Thymus (tissue), 11 donors: Measurements from ENCODE around the gene CD160. TPM values are rescaled to one million over a fixed set of nuclear protein-coding genes. Genes with fewer than 3 reads are reported as not detected.
"Not testable (repeated sequence)": the region's sequence is repeated elsewhere in the genome, so short reads cannot be mapped to it uniquely, and the experiment has no call there.

Experiments
- DNase-seq, 9 donors: peaks; one replicate each; pipeline ENCODE4 v3.0.0-alpha.2; 2013; ENCODE audit warnings: low spot score in 9 of 9, low read depth in 6 of 9, missing footprints in 1 of 9
- H3K27ac ChIP-seq, 2 donors: one replicate each; pipeline ENCODE4 v1.5.1; 2013; ENCODE audit warnings: control low read depth in 1 of 2, low read depth in 1 of 2, low read length in 1 of 2, mild to moderate bottlenecking in 1 of 2, moderate library complexity in 1 of 2
- H3K27me3 ChIP-seq, 2 donors: one replicate each; pipeline ENCODE4 v1.5.1; 2013; ENCODE audit warnings: low read length in 1 of 2; ENCODE audit not compliant: control insufficient read depth in 2 of 2, insufficient read depth in 1 of 2
- H3K36me3 ChIP-seq, 2 donors: one replicate each; pipeline ENCODE4 v1.5.1; 2013; ENCODE audit warnings: low read length in 1 of 2, mild to moderate bottlenecking in 1 of 2, moderate library complexity in 1 of 2; ENCODE audit not compliant: control insufficient read depth in 2 of 2, insufficient read depth in 2 of 2
- H3K4me1 ChIP-seq, 2 donors: one replicate each; pipeline ENCODE4 v1.5.1; 2013; ENCODE audit warnings: low read length in 2 of 2; ENCODE audit not compliant: control insufficient read depth in 2 of 2, insufficient read depth in 2 of 2
- H3K4me3 ChIP-seq, 2 donors: one replicate each; pipeline ENCODE4 v1.5.1; 2013; ENCODE audit warnings: low read length in 2 of 2, control low read depth in 1 of 2, mild to moderate bottlenecking in 1 of 2
- H3K9me3 ChIP-seq, 2 donors: one replicate each; pipeline ENCODE4 v1.5.1; 2013; ENCODE audit warnings: low read length in 1 of 2, mild to moderate bottlenecking in 1 of 2; ENCODE audit not compliant: control insufficient read depth in 2 of 2, insufficient read depth in 1 of 2
- WGBS: extraction: QIAGEN DNeasy Blood & Tissue Kit; methylation state at CpG from one replicate; pipeline ENCODE4 v1.1.7; 2013; 5-methylcytosine and 5-hydroxymethylcytosine counted together
- polyA plus RNA-seq: library from polyadenylated mRNA; stranded (reverse); fragments of 200-250 nt; gene quantifications from one replicate; pipeline ENCODE4 v1.2.3, GENCODE V29; 2013
- total RNA-seq: library from RNA; stranded (reverse); fragments of 120-200 nt; gene quantifications from one replicate; pipeline ENCODE4 v1.2.4, GENCODE V29; 2013
- donor health status: healthy.

The CD160 gene
- total and polyA plus RNA-seq, 2 donors: 0.25 to 0.76 TPM

DNA sequence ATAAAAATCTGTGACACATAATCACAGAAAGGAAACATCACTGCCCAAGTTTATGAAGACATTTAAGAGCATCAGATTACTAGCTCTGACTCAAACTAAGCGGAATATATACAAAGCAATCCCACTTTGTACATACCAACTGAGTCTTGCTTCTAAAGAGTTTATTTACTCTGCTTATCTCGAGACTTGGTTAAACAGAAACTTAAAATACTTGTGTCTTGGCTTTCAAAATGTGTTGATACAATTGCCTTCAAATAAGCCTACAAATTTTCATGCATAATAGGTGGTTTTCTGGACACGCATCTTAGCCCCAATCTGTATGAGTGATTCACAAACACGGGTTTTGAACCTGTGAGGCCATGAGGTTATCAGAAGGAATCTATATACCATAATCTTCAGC, 21.0 kb downstream of the CD160 start:
- Histone ChIP-seq H3K27me3 (no peaks in the 10 kb centered on the region), H3K4me3 (no peak overlapping the region), H3K9me3 (no peaks in the 10 kb centered on the region), H3K4me1 (no peaks in the 10 kb centered on the region), H3K27ac (no peak overlapping the region), H3K36me3 (peaks cover 12 to 13% of the 10 kb centered on the region in 2 donors)
- 98% methylated on average over 4 of the region's 4 CpGs for WGBS
- no peak for DNase-seq

DNA sequence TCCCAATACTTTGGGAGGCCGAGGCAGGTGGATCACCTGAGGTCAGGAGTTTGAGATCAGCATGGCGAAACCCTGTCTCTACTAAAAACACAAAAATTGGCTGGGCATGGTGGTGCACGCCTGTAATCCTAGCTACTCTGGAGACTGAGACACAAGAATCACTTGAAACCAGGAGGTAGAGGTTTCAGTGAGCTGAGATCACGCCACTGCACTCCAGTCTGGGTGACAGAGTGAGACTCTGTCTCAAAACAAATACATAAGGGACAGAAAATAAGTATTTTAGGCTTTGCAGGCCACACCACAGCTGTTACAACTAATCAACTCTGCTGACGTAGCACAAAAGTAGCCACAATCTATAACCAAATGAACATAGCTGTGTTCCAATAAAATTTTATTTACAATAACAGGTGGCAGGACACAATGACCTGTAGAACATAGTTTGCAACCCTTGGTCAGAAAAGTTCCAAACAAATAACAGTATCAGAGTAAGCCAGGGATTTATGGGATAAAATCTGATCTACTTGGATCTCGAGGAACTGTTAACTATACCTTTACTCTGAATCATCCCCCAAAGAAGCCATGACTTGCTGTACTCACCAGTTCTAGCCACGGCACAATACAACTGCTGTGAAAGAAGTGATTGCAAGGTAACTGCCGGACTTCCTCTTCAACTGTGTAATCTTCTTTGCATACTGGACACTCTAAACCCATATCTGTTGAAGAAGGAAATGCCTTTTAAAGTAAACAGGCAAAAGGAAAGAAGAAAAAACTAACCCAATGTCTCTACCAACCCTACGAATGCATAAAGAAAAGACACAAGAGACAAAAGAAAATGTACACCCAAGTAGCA, 28.3 kb downstream of the CD160 start:
- H3K4me1 ChIP-seq: no peaks in the 10 kb centered on the region
- no peaks in the 10 kb centered on the region for H3K9me3 ChIP-seq
- no peaks in the 10 kb centered on the region for H3K27me3 ChIP-seq
- no peak overlapping the region for H3K27ac ChIP-seq
- H3K4me3 ChIP-seq: no peak overlapping the region
- 94% methylated on average over 9 of the region's 9 CpGs for WGBS
- peaks cover 38 to 58% of the 10 kb centered on the region in 2 donors for H3K36me3 ChIP-seq
- no peak for DNase-seq

DNA sequence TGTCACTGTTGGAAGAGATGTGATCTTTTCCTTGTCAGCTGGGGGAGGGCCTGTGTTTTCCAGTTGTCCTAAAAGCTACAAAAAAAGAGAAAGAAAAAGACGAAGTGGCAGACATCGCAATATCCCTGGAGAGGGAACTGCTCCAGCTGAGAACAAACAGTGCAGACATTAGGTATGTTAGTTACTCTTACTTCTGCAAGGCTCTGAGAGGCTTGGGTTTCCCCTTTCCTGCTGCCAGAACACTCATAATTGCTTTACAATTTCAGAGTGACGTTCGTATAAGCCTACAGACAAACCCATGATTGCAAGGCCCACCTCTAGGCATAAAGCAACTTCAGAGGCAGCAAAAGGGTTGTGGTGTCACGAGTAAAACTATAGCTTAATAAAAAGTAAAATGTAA, 31.1 kb downstream of the CD160 start:
- WGBS: 98% methylated on average over 5 of the region's 5 CpGs
- no peaks in the 10 kb centered on the region for H3K9me3 ChIP-seq

DNA sequence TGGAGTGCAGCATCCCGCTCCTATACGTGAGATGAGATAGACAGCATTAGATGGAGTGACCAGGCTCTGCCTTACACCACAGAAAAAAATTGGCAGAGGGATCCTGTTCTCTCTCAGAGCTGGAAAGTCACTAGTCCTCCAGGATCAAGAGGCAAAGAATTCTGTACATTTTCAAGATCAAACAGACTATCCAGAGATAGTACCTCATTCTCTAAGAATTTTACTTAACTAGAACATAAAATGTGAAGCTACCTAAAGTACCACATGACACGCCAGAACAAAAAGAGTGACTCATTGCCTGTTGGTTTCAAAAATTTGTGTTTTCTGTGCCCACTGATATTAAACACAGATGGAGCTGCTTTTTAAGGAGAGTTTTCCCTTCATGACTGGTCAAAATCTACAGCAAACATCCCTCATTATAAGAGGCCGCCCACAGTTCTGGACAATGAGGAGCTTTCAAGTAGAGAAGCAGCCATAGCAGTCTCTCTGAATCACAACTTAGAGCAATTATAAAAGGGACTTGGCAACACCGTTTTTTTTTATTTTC, 32.3 kb downstream of the CD160 start:
- no peaks in the 10 kb centered on the region for H3K9me3 ChIP-seq
- H3K36me3 ChIP-seq: peaks cover 35 to 43% of the 10 kb centered on the region in 2 donors
- H3K27me3 ChIP-seq: no peaks in the 10 kb centered on the region
- H3K27ac ChIP-seq: no peak overlapping the region
- no peak for DNase-seq
- H3K4me1 ChIP-seq: no peaks in the 10 kb centered on the region
- WGBS: 97% methylated on average over 5 of the region's 5 CpGs
- H3K4me3 ChIP-seq: no peak overlapping the region

More for the DNA sequence above, 31.1 kb downstream of the CD160 start:
- Histone ChIP-seq H3K27me3 (no peaks in the 10 kb centered on the region), H3K4me3 (no peak overlapping the region), H3K4me1 (no peaks in the 10 kb centered on the region), H3K36me3 (peaks cover 35 to 48% of the 10 kb centered on the region in 2 donors), H3K27ac (no peak overlapping the region)
- no peak for DNase-seq

DNA sequence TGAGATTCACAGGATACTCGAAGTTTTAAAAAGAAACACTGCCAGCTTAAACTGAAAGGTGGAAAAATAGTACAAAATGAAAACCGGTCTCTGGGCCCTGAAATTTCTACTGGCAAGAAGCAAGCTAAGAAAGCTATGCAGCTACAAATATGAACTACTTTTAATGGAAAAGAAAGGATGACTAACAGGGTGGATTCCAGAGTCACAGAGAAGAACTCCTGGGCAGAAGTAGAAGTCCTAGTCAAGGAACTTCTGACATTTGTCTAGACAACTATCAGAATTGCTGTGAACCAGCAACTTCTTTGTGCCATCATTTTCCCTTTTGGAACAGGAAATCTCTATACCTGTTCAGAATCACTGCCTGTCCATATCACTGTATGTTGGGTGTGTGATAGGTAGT, 38.1 kb downstream of the CD160 start:
- Histone ChIP-seq H3K4me1 (no peaks in the 10 kb centered on the region), H3K36me3 (peaks cover 17 to 20% of the 10 kb centered on the region in 2 donors), H3K27ac (no peak overlapping the region), H3K9me3 (peaks cover 5 to 8% of the 10 kb centered on the region in 2 donors), H3K27me3 (no peaks in the 10 kb centered on the region), H3K4me3 (no peak overlapping the region)
- WGBS: 94% methylated on average over 2 of the region's 2 CpGs
- no peak for DNase-seq

DNA sequence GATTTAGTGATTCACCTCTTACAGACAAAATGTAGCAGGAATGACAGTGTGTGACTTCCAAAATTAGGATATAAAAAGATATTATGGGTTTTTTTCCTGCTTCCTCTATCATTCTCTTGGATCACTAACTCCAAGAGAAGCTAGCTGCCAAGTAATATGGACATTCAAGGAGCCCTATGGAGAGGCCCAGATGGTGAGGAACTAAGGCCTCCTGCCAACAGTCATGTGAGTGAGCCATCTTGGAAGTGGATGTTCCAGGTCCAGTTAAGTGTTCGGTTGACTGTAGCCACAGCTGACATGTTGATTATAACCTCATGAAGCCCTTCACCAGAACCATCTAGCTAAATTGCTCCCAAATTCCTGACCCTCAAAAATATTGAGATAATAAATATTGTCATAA, 38.8 kb downstream of the CD160 start:
- H3K27me3 ChIP-seq: no peaks in the 10 kb centered on the region
- 100% methylated on average over 1 of the region's 1 CpG for WGBS
- peaks cover 5 to 8% of the 10 kb centered on the region in 2 donors for H3K9me3 ChIP-seq
- no peak for DNase-seq
- no peak overlapping the region for H3K27ac ChIP-seq
- no peaks in the 10 kb centered on the region for H3K4me1 ChIP-seq
- H3K36me3 ChIP-seq: peaks cover 15 to 18% of the 10 kb centered on the region in 2 donors
- no peak overlapping the region for H3K4me3 ChIP-seq

DNA sequence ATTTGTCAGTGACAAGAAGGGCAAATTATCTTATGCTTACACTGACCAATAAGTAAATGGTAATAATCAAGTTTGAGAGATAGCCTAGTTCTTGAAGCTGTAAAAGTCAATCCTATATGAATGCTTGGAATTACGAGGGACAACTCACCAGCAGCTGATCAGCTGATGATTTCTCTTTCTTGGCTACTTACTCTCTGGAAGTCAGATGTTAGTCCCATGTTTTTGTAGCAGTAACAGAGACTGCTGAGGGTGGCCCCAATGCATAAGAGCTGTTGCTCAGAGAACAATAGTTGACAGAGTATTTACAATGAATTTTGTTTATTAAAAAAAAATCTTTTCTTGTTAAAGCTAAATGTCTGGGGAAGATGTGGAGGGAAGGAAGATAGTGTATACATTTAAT, 39.3 kb downstream of the CD160 start:
- H3K36me3 ChIP-seq: peaks cover 15 to 17% of the 10 kb centered on the region in 2 donors
- WGBS: 96% methylated on average over 1 of the region's 1 CpG
- peaks cover 5 to 8% of the 10 kb centered on the region in 2 donors for H3K9me3 ChIP-seq
- no peak overlapping the region for H3K4me3 ChIP-seq
- DNase-seq: no peak
- no peaks in the 10 kb centered on the region for H3K27me3 ChIP-seq
- no peak overlapping the region for H3K27ac ChIP-seq
- no peaks in the 10 kb centered on the region for H3K4me1 ChIP-seq

DNA sequence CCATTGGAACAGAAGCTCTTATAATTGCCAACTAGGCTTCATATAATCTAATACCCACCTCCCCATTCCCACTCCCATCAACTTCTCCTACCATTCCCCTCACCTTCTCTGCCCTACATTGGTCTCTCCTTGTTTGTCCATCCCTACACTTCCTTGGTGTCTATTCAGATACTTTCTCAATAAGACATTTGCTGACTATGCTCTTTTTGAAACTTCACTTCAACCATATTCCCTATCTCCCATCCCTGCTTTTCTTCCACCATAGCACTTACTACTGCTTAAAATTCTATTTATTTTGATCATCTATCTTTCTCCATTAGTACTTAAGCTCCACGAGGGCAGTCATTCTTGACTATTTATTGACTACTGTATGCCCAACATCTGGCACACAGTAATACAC, 40.4 kb downstream of the CD160 start:
- WGBS: 99% methylated on average over 1 of the region's 1 CpG

DNA sequence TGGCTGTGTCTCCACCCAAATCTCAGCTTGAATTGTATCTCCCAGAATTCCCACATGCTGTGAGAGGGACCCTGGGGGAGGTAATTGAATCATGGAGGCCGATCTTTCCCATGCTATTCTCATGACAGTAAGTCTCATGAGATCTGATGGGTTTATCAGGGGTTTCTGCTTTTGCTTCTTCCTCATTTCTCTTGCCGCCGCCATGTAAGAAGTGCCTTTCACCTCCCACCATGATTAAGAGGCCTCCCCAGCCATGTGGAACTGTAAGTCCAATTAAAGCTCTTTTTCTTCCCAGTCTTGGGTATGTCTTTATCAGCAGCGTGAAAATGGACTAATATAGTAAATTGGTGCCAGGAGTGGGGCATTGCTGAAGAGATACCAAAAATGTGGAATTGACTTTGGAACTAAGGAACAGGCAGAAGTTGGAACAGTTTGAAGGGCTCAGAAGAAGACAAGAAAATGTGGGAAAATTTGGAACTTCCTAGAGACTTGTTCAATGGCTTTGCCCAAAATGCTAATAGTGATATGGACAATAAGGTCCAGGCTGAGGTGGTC, 41.2 kb downstream of the CD160 start:
- H3K9me3 ChIP-seq, H3K4me1 ChIP-seq, H3K27ac ChIP-seq, H3K4me3 ChIP-seq, DNase-seq, H3K27me3 ChIP-seq: not testable (repeated sequence)
- H3K36me3 ChIP-seq: peaks cover 17 to 18% of the 10 kb centered on the region in 2 donors
- 96% methylated on average over 4 of the region's 4 CpGs for WGBS

More for the DNA sequence above, 40.4 kb downstream of the CD160 start:
- DNase-seq: no peak
- no peak overlapping the region for H3K27ac ChIP-seq
- peaks cover 17 to 18% of the 10 kb centered on the region in 2 donors for H3K36me3 ChIP-seq
- no peak overlapping the region for H3K4me3 ChIP-seq
- H3K9me3 ChIP-seq: peaks cover 5 to 8% of the 10 kb centered on the region in 2 donors
- H3K4me1 ChIP-seq: no peaks in the 10 kb centered on the region
- no peaks in the 10 kb centered on the region for H3K27me3 ChIP-seq
